GM23338 (cell line): ENCODE results near the gene DACT1. TPM values are rescaled to one million over a fixed set of nuclear protein-coding genes. Genes with fewer than 3 reads are reported as not detected.
A peak's percentile ranks its signal among the peaks of the same experiment; 100 is the strongest.

Source experiments
- ATAC-seq: fragments of 200-7000 bp; cut with Tn5 transposase; 3 replicates; pipeline ENCODE4 v1.9.1; 2020
- DNase-seq: peaks from one replicate; pipeline ENCODE4 v3.0.0-alpha.2; 2015; ENCODE audit warnings: low spot score
- H2AFZ ChIP-seq: fragments of 200-600 bp; sonication (generic); 2 replicates; pipeline ENCODE4 v1.8.0; 2016; ENCODE audit warnings: antibody characterized with exemption, mild to moderate bottlenecking, moderate library complexity
- H3F3A ChIP-seq: fragments of 200-600 bp; sonication (generic); replicated peaks from 2 replicates; pipeline ENCODE4 v1.8.0; 2017; ENCODE audit warnings: antibody characterized with exemption, mixed run types, low read depth
- H3K27ac ChIP-seq: fragments of 200-600 bp; sonication (generic); 2 replicates; pipeline ENCODE4 v1.6.1; 2016; ENCODE audit warnings: low read depth
- H3K27me3 ChIP-seq: fragments of 200-600 bp; sonication (generic); 2 replicates; pipeline ENCODE4 v1.8.0; 2016; ENCODE audit warnings: mild to moderate bottlenecking, mixed run types, moderate library complexity; ENCODE audit not compliant: insufficient read depth
- H3K36me3 ChIP-seq: fragments of 200-600 bp; sonication (generic); 2 replicates; pipeline ENCODE4 v1.8.0; 2016; ENCODE audit warnings: mild to moderate bottlenecking; ENCODE audit not compliant: insufficient read depth
- H3K4me1 ChIP-seq: fragments of 200-600 bp; sonication (generic); 2 replicates; pipeline ENCODE4 v1.8.0; 2016; ENCODE audit warnings: mild to moderate bottlenecking, moderate library complexity; ENCODE audit not compliant: insufficient read depth
- H3K4me2 ChIP-seq: fragments of 200-600 bp; sonication (generic); 2 replicates; pipeline ENCODE4 v1.7.1; 2017; ENCODE audit warnings: mixed run types
- H3K4me3 ChIP-seq: fragments of 200-600 bp; sonication (generic); 2 replicates; pipeline ENCODE4 v1.6.1; 2016; ENCODE audit warnings: mixed run types
- H3K79me2 ChIP-seq: fragments of 200-600 bp; sonication (generic); replicated peaks from 2 replicates; pipeline ENCODE4 v1.8.0; 2017; ENCODE audit warnings: mild to moderate bottlenecking; ENCODE audit not compliant: insufficient read depth
- H3K9me2 ChIP-seq: fragments of 200-600 bp; sonication (generic); 2 replicates; pipeline ENCODE4 v1.8.0; 2017; ENCODE audit not compliant: insufficient read depth
- H4K20me1 ChIP-seq: fragments of 200-600 bp; sonication (generic); replicated peaks from 2 replicates; pipeline ENCODE4 v1.8.0; 2017; ENCODE audit warnings: mild to moderate bottlenecking; ENCODE audit not compliant: insufficient read depth
- H3K27ac Mint-ChIP-seq: 2 replicates; pipeline ENCODE4 v1.8.0; 2020; ENCODE audit warnings: inconsistent platforms, mild to moderate bottlenecking, moderate library complexity, mixed read lengths
- H3K27me3 Mint-ChIP-seq: 3 replicates; pipeline ENCODE4 v1.8.0; 2022; ENCODE audit warnings: low read depth, mild to moderate bottlenecking, moderate library complexity, mixed read lengths, inconsistent platforms; ENCODE audit not compliant: insufficient read depth, poor library complexity
- H3K36me3 Mint-ChIP-seq: 3 replicates; pipeline ENCODE4 v1.8.0; 2021; ENCODE audit warnings: low read depth, mild to moderate bottlenecking, inconsistent platforms, moderate library complexity, mixed read lengths
- H3K4me1 Mint-ChIP-seq: 3 replicates; pipeline ENCODE4 v1.8.0; 2020; ENCODE audit warnings: mild to moderate bottlenecking, inconsistent platforms, mixed read lengths
- H3K4me3 Mint-ChIP-seq: 3 replicates; pipeline ENCODE4 v1.8.0; 2021; ENCODE audit warnings: moderate library complexity, mild to moderate bottlenecking, inconsistent platforms, mixed read lengths
- H3K9me3 Mint-ChIP-seq: 3 replicates; pipeline ENCODE4 v1.8.0; 2020; ENCODE audit warnings: moderate library complexity, mild to moderate bottlenecking, inconsistent platforms, mixed read lengths
- EZH2 ChIP-seq: fragments of 200-600 bp; sonication (generic); IDR thresholded peaks from one replicate; pipeline ENCODE4 v1.8.0; 2017; ENCODE audit warnings: antibody characterized with exemption, mild to moderate bottlenecking, low read depth; ENCODE audit not compliant: unreplicated experiment
- EZH2phosphoT487 ChIP-seq: fragments of 200-600 bp; sonication (generic); IDR thresholded peaks from one replicate; pipeline ENCODE4 v1.8.1; 2018; ENCODE audit warnings: antibody characterized with exemption; ENCODE audit not compliant: unreplicated experiment
- JUNB ChIP-seq: IDR thresholded peaks from one replicate; pipeline ENCODE4 v1.6.1; 2016; ENCODE audit warnings: antibody characterized with exemption; ENCODE audit not compliant: unreplicated experiment
- NANOG ChIP-seq: IDR thresholded peaks from 2 replicates; pipeline ENCODE4 v1.6.1; 2016; ENCODE audit warnings: antibody characterized with exemption, borderline replicate concordance
- POLR2AphosphoS5 ChIP-seq: IDR thresholded peaks from 2 replicates; pipeline ENCODE4 v1.6.1; 2016; ENCODE audit warnings: antibody characterized with exemption, low read depth
- ZNF331 ChIP-seq: fragments of 250-450 bp; sonication (Bioruptor Pico); IDR thresholded peaks from 2 replicates; pipeline ENCODE4 v1.5.0; 2020; ENCODE audit warnings: low read depth, mild to moderate bottlenecking, moderate library complexity
- polyA plus RNA-seq: library from polyadenylated mRNA; unstranded; fragments of >200 nt; fragmentation: Nextera tagmentation; extraction: Ambion mirVana; gene quantifications from 2 replicates; pipeline ENCODE4 v1.2.1, GENCODE V29; 2016
- total RNA-seq: library from RNA; depleted of rRNA; stranded (reverse); fragments of >200 nt; shearing (Covaris generic); gene quantifications from 2 replicates; pipeline ENCODE4 v1.2.3, GENCODE V29; 2014
- TF ChIP-seq, protein P1 (sequence below): fragments of 250-450 bp; sonication (Bioruptor Pico); IDR thresholded peaks from 2 replicates; pipeline ENCODE4 v1.5.0; 2020; ENCODE audit warnings: mild to moderate bottlenecking, moderate library complexity
- TF ChIP-seq, protein P2 (sequence below), 2 experiments: fragments of 200-600 bp in 1 of 2; sonication (generic) in 1 of 2; conservative IDR thresholded peaks; 2 replicates each; pipeline versions ENCODE4 v1.5.1 to v1.6.1; 2016 to 2017; ENCODE audit warnings: antibody characterized with exemption in 2 of 2, low read depth in 2 of 2, mild to moderate bottlenecking in 2 of 2, moderate library complexity in 1 of 2
- TF ChIP-seq, protein P3 (sequence below): IDR thresholded peaks from one replicate; pipeline ENCODE4 v1.6.1; 2018; ENCODE audit warnings: antibody characterized with exemption; ENCODE audit not compliant: unreplicated experiment
- TF ChIP-seq, protein P4 (sequence below): IDR thresholded peaks from 2 replicates; pipeline ENCODE4 v1.6.1; 2016; ENCODE audit warnings: antibody characterized with exemption

The DACT1 gene
- total and polyA plus RNA-seq, 2 experiments from 2014 or later, result 5.7 to 26.6 TPM

DNA sequence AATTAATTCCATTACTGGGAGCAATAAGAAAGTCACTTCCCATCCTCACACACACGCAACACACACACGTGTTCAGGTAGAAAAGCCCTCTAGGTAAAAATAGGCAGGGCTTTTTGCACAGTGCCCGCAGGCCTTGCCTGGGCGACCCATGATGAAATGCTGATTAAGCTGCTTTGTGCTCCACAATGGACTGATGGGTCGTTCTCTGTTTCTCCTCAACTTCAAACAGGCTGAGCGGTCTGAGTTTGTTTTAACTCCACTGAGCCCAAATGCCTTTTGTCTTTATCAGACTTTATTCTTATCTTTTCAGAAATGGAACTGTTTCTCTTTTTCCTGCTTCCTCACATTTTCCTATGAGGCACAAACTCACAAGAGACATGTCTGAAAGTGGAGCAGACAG is 9.4 kb upstream of the DACT1 start:
- peak overlapping the region; percentile 58 for H3K4me2 ChIP-seq
- peak overlapping the region; percentile 24; the same call in 1 of the 2 replicates for H3K4me3 ChIP-seq
- no peak overlapping the region; the same call in 1 of the 2 replicates for H3K27ac Mint-ChIP-seq
- TF ChIP-seq, protein P1, sequence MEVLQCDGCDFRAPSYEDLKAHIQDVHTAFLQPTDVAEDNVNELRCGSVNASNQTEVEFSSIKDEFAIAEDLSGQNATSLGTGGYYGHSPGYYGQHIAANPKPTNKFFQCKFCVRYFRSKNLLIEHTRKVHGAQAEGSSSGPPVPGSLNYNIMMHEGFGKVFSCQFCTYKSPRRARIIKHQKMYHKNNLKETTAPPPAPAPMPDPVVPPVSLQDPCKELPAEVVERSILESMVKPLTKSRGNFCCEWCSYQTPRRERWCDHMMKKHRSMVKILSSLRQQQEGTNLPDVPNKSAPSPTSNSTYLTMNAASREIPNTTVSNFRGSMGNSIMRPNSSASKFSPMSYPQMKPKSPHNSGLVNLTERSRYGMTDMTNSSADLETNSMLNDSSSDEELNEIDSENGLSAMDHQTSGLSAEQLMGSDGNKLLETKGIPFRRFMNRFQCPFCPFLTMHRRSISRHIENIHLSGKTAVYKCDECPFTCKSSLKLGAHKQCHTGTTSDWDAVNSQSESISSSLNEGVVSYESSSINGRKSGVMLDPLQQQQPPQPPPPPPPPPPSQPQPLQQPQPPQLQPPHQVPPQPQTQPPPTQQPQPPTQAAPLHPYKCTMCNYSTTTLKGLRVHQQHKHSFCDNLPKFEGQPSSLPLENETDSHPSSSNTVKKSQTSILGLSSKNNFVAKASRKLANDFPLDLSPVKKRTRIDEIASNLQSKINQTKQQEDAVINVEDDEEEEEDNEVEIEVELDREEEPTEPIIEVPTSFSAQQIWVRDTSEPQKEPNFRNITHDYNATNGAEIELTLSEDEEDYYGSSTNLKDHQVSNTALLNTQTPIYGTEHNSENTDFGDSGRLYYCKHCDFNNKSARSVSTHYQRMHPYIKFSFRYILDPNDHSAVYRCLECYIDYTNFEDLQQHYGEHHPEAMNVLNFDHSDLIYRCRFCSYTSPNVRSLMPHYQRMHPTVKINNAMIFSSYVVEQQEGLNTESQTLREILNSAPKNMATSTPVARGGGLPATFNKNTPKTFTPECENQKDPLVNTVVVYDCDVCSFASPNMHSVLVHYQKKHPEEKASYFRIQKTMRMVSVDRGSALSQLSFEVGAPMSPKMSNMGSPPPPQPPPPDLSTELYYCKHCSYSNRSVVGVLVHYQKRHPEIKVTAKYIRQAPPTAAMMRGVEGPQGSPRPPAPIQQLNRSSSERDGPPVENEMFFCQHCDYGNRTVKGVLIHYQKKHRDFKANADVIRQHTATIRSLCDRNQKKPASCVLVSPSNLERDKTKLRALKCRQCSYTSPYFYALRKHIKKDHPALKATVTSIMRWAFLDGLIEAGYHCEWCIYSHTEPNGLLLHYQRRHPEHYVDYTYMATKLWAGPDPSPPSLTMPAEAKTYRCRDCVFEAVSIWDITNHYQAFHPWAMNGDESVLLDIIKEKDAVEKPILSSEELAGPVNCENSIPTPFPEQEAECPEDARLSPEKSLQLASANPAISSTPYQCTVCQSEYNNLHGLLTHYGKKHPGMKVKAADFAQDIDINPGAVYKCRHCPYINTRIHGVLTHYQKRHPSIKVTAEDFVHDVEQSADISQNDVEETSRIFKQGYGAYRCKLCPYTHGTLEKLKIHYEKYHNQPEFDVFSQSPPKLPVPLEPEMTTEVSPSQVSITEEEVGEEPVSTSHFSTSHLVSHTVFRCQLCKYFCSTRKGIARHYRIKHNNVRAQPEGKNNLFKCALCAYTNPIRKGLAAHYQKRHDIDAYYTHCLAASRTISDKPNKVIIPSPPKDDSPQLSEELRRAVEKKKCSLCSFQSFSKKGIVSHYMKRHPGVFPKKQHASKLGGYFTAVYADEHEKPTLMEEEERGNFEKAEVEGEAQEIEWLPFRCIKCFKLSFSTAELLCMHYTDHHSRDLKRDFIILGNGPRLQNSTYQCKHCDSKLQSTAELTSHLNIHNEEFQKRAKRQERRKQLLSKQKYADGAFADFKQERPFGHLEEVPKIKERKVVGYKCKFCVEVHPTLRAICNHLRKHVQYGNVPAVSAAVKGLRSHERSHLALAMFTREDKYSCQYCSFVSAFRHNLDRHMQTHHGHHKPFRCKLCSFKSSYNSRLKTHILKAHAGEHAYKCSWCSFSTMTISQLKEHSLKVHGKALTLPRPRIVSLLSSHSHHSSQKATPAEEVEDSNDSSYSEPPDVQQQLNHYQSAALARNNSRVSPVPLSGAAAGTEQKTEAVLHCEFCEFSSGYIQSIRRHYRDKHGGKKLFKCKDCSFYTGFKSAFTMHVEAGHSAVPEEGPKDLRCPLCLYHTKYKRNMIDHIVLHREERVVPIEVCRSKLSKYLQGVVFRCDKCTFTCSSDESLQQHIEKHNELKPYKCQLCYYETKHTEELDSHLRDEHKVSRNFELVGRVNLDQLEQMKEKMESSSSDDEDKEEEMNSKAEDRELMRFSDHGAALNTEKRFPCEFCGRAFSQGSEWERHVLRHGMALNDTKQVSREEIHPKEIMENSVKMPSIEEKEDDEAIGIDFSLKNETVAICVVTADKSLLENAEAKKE, result no peak
- TF ChIP-seq NANOG (peak; percentile 58; the same call in 1 of the 2 replicates), POLR2AphosphoS5 (no peak)
- no peaks in the 10 kb centered on the region for H3K9me2 ChIP-seq
- H3K4me1 Mint-ChIP-seq, result peaks cover 65% of the 10 kb centered on the region
- H3K36me3 ChIP-seq, result no peaks in the 10 kb centered on the region
- no peaks in the 10 kb centered on the region for H3K79me2 ChIP-seq
- H3K27me3 Mint-ChIP-seq, result peaks cover 22% of the 10 kb centered on the region
- H4K20me1 ChIP-seq, result no peaks in the 10 kb centered on the region
- H3K27me3 ChIP-seq, result peaks cover 19% of the 10 kb centered on the region
- peak; percentile 71 for DNase-seq
- no peaks in the 10 kb centered on the region for H3K36me3 Mint-ChIP-seq
- H3K4me1 ChIP-seq, result peaks cover 79% of the 10 kb centered on the region
- no peak overlapping the region for H2AFZ ChIP-seq
- H3K4me3 Mint-ChIP-seq, result no peak overlapping the region
- peaks cover 3% of the 10 kb centered on the region; the same call in 1 of the 2 replicates for H3F3A ChIP-seq
- H3K27ac ChIP-seq, result no peak overlapping the region
- peak; percentile 63 for ATAC-seq
- H3K9me3 Mint-ChIP-seq, result no peaks in the 10 kb centered on the region

DNA sequence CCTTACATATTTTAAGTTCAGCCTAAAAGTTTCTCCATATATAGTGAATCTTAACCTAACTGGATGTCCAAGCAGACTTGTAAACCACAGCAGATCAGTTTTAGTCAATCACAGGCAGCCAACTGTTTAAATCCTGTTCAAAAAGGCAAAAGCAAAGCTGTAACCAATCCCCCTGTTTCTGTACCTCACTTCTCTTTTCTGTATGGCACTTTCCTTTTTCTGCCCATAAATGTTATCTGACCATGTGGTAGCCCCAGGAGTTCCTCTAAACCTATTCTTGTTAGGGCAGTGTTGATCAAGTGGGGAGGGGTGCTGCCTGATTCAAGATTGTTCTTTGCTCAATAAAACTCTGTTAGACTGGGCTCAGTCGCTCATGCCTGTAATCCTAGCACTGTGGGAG is 8.5 kb upstream of the DACT1 start:
- Histone ChIP-seq H3K36me3 (no peaks in the 10 kb centered on the region), H2AFZ (no peak overlapping the region), H3K4me2 (peak overlapping the region; percentile 58), H3K9me2 (no peaks in the 10 kb centered on the region), H3F3A (peaks cover 3% of the 10 kb centered on the region; the same call in 1 of the 2 replicates), H3K79me2 (no peaks in the 10 kb centered on the region), H3K4me1 (peaks cover 80% of the 10 kb centered on the region), H4K20me1 (no peaks in the 10 kb centered on the region), H3K4me3 (no peak overlapping the region), H3K27me3 (peaks cover 19% of the 10 kb centered on the region), H3K27ac (no peak overlapping the region)
- ATAC-seq, result no peak
- H3K9me3 Mint-ChIP-seq, result no peaks in the 10 kb centered on the region
- H3K27me3 Mint-ChIP-seq, result peaks cover 23% of the 10 kb centered on the region
- H3K36me3 Mint-ChIP-seq, result no peaks in the 10 kb centered on the region
- H3K27ac Mint-ChIP-seq, result no peak overlapping the region
- H3K4me3 Mint-ChIP-seq, result no peak overlapping the region
- H3K4me1 Mint-ChIP-seq, result peaks cover 68% of the 10 kb centered on the region
- no peak for DNase-seq
- TF ChIP-seq JUNB (no peak), EZH2 (no peak), EZH2phosphoT487 (no peak), ZNF331 (CRISPR knock-in tag) (no peak)
- TF ChIP-seq, protein P2, sequence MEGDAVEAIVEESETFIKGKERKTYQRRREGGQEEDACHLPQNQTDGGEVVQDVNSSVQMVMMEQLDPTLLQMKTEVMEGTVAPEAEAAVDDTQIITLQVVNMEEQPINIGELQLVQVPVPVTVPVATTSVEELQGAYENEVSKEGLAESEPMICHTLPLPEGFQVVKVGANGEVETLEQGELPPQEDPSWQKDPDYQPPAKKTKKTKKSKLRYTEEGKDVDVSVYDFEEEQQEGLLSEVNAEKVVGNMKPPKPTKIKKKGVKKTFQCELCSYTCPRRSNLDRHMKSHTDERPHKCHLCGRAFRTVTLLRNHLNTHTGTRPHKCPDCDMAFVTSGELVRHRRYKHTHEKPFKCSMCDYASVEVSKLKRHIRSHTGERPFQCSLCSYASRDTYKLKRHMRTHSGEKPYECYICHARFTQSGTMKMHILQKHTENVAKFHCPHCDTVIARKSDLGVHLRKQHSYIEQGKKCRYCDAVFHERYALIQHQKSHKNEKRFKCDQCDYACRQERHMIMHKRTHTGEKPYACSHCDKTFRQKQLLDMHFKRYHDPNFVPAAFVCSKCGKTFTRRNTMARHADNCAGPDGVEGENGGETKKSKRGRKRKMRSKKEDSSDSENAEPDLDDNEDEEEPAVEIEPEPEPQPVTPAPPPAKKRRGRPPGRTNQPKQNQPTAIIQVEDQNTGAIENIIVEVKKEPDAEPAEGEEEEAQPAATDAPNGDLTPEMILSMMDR (conservative IDR thresholded peaks at IDR 0.05; ENCODE audit: low read depth in 2 of 2), result no peak
- TF ChIP-seq, protein P3, sequence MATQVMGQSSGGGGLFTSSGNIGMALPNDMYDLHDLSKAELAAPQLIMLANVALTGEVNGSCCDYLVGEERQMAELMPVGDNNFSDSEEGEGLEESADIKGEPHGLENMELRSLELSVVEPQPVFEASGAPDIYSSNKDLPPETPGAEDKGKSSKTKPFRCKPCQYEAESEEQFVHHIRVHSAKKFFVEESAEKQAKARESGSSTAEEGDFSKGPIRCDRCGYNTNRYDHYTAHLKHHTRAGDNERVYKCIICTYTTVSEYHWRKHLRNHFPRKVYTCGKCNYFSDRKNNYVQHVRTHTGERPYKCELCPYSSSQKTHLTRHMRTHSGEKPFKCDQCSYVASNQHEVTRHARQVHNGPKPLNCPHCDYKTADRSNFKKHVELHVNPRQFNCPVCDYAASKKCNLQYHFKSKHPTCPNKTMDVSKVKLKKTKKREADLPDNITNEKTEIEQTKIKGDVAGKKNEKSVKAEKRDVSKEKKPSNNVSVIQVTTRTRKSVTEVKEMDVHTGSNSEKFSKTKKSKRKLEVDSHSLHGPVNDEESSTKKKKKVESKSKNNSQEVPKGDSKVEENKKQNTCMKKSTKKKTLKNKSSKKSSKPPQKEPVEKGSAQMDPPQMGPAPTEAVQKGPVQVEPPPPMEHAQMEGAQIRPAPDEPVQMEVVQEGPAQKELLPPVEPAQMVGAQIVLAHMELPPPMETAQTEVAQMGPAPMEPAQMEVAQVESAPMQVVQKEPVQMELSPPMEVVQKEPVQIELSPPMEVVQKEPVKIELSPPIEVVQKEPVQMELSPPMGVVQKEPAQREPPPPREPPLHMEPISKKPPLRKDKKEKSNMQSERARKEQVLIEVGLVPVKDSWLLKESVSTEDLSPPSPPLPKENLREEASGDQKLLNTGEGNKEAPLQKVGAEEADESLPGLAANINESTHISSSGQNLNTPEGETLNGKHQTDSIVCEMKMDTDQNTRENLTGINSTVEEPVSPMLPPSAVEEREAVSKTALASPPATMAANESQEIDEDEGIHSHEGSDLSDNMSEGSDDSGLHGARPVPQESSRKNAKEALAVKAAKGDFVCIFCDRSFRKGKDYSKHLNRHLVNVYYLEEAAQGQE, result no peak
- TF ChIP-seq, protein P4, sequence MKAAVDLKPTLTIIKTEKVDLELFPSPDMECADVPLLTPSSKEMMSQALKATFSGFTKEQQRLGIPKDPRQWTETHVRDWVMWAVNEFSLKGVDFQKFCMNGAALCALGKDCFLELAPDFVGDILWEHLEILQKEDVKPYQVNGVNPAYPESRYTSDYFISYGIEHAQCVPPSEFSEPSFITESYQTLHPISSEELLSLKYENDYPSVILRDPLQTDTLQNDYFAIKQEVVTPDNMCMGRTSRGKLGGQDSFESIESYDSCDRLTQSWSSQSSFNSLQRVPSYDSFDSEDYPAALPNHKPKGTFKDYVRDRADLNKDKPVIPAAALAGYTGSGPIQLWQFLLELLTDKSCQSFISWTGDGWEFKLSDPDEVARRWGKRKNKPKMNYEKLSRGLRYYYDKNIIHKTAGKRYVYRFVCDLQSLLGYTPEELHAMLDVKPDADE, result no peak
